Neural progenitor cell (in vitro differentiated cells): ENCODE data around the gene PBX2.

Source experiments
- EZH2 ChIP-seq: fragments of 200-600 bp; sonication (generic); IDR thresholded peaks from 2 replicates; pipeline ENCODE4 v1.6.1; 2017; ENCODE audit warnings: antibody characterized with exemption, mild to moderate bottlenecking, moderate library complexity
- EZH2phosphoT487 ChIP-seq: fragments of 200-600 bp; sonication (generic); IDR thresholded peaks from 2 replicates; pipeline ENCODE4 v1.6.1; 2017; ENCODE audit warnings: antibody characterized with exemption
- TF ChIP-seq, protein P1 (sequence below): fragments of 200-600 bp; sonication (generic); IDR thresholded peaks from 2 replicates; pipeline ENCODE4 v1.5.1; 2017; ENCODE audit warnings: antibody characterized with exemption, mild to moderate bottlenecking

DNA sequence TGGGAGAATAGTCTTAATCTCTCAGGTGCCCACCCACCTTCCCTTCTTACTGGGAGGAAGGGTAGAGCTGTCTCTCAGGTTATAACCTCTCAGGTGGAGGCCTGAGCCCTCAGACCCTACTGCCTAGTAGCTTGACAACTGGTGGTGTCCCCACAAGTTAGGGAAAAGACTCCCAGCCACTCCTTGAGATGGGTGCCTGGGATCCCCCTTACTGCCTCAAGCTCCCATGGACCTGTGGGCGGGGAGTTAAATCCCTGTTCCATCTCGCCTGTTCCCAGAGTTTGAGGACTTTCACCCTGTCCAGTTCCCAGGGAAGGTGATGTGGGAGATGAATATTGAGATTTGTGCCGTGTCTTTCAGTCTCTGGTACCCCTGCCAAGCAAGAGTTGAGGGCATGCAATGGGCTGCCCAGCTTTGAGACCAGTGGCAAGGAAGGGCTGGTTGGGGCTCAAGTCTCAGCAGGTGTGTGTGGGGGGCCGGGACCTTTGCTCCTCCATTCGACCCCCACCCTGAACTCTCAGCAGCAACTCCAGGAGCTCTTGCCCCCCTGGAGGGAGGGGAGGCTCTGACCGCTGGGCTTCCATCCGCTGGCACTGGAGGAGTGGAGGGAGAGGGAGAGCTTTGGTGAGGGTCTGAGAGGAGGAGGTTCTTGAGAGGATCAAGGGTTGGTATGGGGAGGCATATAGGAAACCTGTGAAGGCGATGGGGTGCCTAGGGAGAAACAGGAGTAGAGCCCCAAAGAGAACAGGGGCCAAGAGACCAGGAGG, 1.1 kb upstream of the PBX2 start:
- TF ChIP-seq, protein P1, sequence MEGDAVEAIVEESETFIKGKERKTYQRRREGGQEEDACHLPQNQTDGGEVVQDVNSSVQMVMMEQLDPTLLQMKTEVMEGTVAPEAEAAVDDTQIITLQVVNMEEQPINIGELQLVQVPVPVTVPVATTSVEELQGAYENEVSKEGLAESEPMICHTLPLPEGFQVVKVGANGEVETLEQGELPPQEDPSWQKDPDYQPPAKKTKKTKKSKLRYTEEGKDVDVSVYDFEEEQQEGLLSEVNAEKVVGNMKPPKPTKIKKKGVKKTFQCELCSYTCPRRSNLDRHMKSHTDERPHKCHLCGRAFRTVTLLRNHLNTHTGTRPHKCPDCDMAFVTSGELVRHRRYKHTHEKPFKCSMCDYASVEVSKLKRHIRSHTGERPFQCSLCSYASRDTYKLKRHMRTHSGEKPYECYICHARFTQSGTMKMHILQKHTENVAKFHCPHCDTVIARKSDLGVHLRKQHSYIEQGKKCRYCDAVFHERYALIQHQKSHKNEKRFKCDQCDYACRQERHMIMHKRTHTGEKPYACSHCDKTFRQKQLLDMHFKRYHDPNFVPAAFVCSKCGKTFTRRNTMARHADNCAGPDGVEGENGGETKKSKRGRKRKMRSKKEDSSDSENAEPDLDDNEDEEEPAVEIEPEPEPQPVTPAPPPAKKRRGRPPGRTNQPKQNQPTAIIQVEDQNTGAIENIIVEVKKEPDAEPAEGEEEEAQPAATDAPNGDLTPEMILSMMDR: no peak
- TF ChIP-seq EZH2 (no peak), EZH2phosphoT487 (no peak)
